Measurements from ENCODE around the gene REXO2.

GRCh38 chr11:114463999-114464398 is 24.7 kb downstream of the REXO2 start:
- TF ChIP-seq CTCF (conservative IDR thresholded peaks at IDR 0.05) (no peak), EZH2 (IDR thresholded peaks at IDR 0.05; ENCODE audit: low read depth) (no peak)

Data from PC-9 (cell line).